Left hindlimb (tissue), 1 donor: ENCODE results near the gene ZNF428.
A peak's percentile ranks its signal among the peaks of the same experiment; 100 is the strongest.
"Not testable (repeated sequence)": the region's sequence is repeated elsewhere in the genome, so short reads cannot be mapped to it uniquely, and the experiment has no call there.

ENCODE experiments used
- DNase-seq: peaks from one replicate; pipeline ENCODE4 v3.0.0-alpha.2; 2018

Gene ZNF428

GRCh38 chr19:43591904-43592772 lies 27.3 kb downstream of the ZNF428 start:
- no peak for DNase-seq

GRCh38 chr19:43589678-43590077 lies 29.8 kb downstream of the ZNF428 start:
- DNase-seq: no peak

- DNase-seq: no peak
These were observed 30.2 kb downstream of the ZNF428 start for GRCh38 chr19:43589277-43589676.

- DNase-seq: not testable (repeated sequence)
These were observed 32.4 kb downstream of the ZNF428 start for GRCh38 chr19:43587029-43587428.

- no peak for DNase-seq
These were observed 33.1 kb downstream of the ZNF428 start for GRCh38 chr19:43586346-43586745.

- DNase-seq: no peak
These were observed 34.9 kb downstream of the ZNF428 start for GRCh38 chr19:43584484-43584883.

GRCh38 chr19:43582495-43582894 lies 36.9 kb downstream of the ZNF428 start:
- no peak for DNase-seq

- no peak for DNase-seq
These were observed 38.0 kb downstream of the ZNF428 start for GRCh38 chr19:43581467-43581866.

GRCh38 chr19:43578787-43579186 lies 40.6 kb downstream of the ZNF428 start:
- DNase-seq: no peak

- DNase-seq: peak; percentile 48
These were observed 43.2 kb downstream of the ZNF428 start for GRCh38 chr19:43575955-43576878.

GRCh38 chr19:43575156-43575950 lies 44.1 kb downstream of the ZNF428 start, which contains the start of the genes PINLYP and XRCC1:
TSS of gene PINLYP (plus strand) at chr19:43575801. CDS start at chr19:43577192, 1,391 bp downstream.
TSS of gene XRCC1 (minus strand) at chr19:43575527. CDS start at chr19:43575458, 69 bp downstream.
- peak; percentile 99 for DNase-seq

GRCh38 chr19:43574424-43575155 lies 44.8 kb downstream of the ZNF428 start:
- no peak for DNase-seq

GRCh38 chr19:43572171-43572588 lies 47.2 kb downstream of the ZNF428 start:
- no peak for DNase-seq

GRCh38 chr19:43570174-43570791 lies 49.1 kb downstream of the ZNF428 start:
- DNase-seq: no peak

GRCh38 chr19:43569657-43570056 lies 49.8 kb downstream of the ZNF428 start:
- DNase-seq: no peak

GRCh38 chr19:43564800-43565199 lies 54.6 kb downstream of the ZNF428 start:
- DNase-seq: no peak

GRCh38 chr19:43563816-43564457 lies 55.5 kb downstream of the ZNF428 start:
- DNase-seq: no peak

GRCh38 chr19:43562698-43563241 lies 56.7 kb downstream of the ZNF428 start:
- DNase-seq: peak; percentile 52

GRCh38 chr19:43562226-43562697 lies 57.2 kb downstream of the ZNF428 start:
- no peak for DNase-seq
